ENCODE data around the gene MMP21. TPM values are rescaled to one million over a fixed set of nuclear protein-coding genes. Genes with fewer than 3 reads are reported as not detected.

The MMP21 gene
- not detected in 2 replicates for total RNA-seq (2014; rRNA removed; shearing (Covaris generic))
- not detected in 2 replicates for polyA plus RNA-seq (2015; cell fraction: cytosol; rRNA removed)
- polyA plus RNA-seq (2015; cell fraction: nucleus; rRNA removed), result 0.11 TPM in 1 of 2 replicates, not detected in the other

GRCh38 chr10:125775491-125776106 is at the start of gene MMP21:
MMP21 (minus strand) TSS chr10:125775821; CDS start chr10:125775821, 0 bp downstream.
- no peak for DNase-seq (ENCODE audit: low read depth, low spot score)
- in situ Hi-C loops (cut with HindIII; ENCODE audit: low pct_unique_long_range_greater_than_20kb, low sequenced_read_pairs), result no loop called here

- DNase-seq (ENCODE audit: low read depth, low spot score), result no peak
- in situ Hi-C loops (cut with HindIII; ENCODE audit: low pct_unique_long_range_greater_than_20kb, low sequenced_read_pairs), result no loop called here
Observed at GRCh38 chr10:125824736-125825135, 49.1 kb upstream of the MMP21 start.

- peak; percentile 1 for DNase-seq (ENCODE audit: low read depth, low spot score)
- in situ Hi-C loops (cut with HindIII; ENCODE audit: low pct_unique_long_range_greater_than_20kb, low sequenced_read_pairs), result no loop called here
Observed at GRCh38 chr10:125823663-125824251, 48.1 kb upstream of the MMP21 start.

- DNase-seq (ENCODE audit: low read depth, low spot score), result peak; percentile 84
- in situ Hi-C loops (cut with HindIII; ENCODE audit: low pct_unique_long_range_greater_than_20kb, low sequenced_read_pairs), result no loop called here
Observed at GRCh38 chr10:125822878-125823662, 47.4 kb upstream of the MMP21 start, which contains the start of the genes BCCIP and UROS. BCCIP (plus strand) TSS chr10:125823546; CDS start chr10:125823558, 12 bp downstream. UROS (minus strand) TSS chr10:125823258; CDS start chr10:125816499, 6,759 bp downstream.

- DNase-seq (ENCODE audit: low read depth, low spot score), result no peak
- in situ Hi-C loops (cut with HindIII; ENCODE audit: low pct_unique_long_range_greater_than_20kb, low sequenced_read_pairs), result no loop called here
Observed at GRCh38 chr10:125820701-125821100, 45.1 kb upstream of the MMP21 start.

- in situ Hi-C loops (cut with HindIII; ENCODE audit: low pct_unique_long_range_greater_than_20kb, low sequenced_read_pairs), result no loop called here
- no peak for DNase-seq (ENCODE audit: low read depth, low spot score)
Observed at GRCh38 chr10:125817337-125817946, 41.8 kb upstream of the MMP21 start.

- DNase-seq (ENCODE audit: low read depth, low spot score), result no peak
- in situ Hi-C loops (cut with HindIII; ENCODE audit: low pct_unique_long_range_greater_than_20kb, low sequenced_read_pairs), result no loop called here
Observed at GRCh38 chr10:125816548-125816947, 40.9 kb upstream of the MMP21 start.

GRCh38 chr10:125815764-125816163 is 40.1 kb upstream of the MMP21 start:
- in situ Hi-C loops (cut with HindIII; ENCODE audit: low pct_unique_long_range_greater_than_20kb, low sequenced_read_pairs), result no loop called here
- DNase-seq (ENCODE audit: low read depth, low spot score), result no peak

GRCh38 chr10:125812128-125812750 is 36.6 kb upstream of the MMP21 start:
- in situ Hi-C loops (cut with HindIII; ENCODE audit: low pct_unique_long_range_greater_than_20kb, low sequenced_read_pairs), result no loop called here
- no peak for DNase-seq (ENCODE audit: low read depth, low spot score)

- in situ Hi-C loops (cut with HindIII; ENCODE audit: low pct_unique_long_range_greater_than_20kb, low sequenced_read_pairs), result no loop called here
- DNase-seq (ENCODE audit: low read depth, low spot score), result no peak
Observed at GRCh38 chr10:125811251-125811650, 35.6 kb upstream of the MMP21 start.

- in situ Hi-C loops (cut with HindIII; ENCODE audit: low pct_unique_long_range_greater_than_20kb, low sequenced_read_pairs), result no loop called here
- no peak for DNase-seq (ENCODE audit: low read depth, low spot score)
Observed at GRCh38 chr10:125808047-125808446, 32.4 kb upstream of the MMP21 start.

GRCh38 chr10:125802739-125803138 is 27.1 kb upstream of the MMP21 start:
- in situ Hi-C loops (cut with HindIII; ENCODE audit: low pct_unique_long_range_greater_than_20kb, low sequenced_read_pairs), result no loop called here
- no peak for DNase-seq (ENCODE audit: low read depth, low spot score)

GRCh38 chr10:125802131-125802530 is 26.5 kb upstream of the MMP21 start:
- DNase-seq (ENCODE audit: low read depth, low spot score), result no peak
- in situ Hi-C loops (cut with HindIII; ENCODE audit: low pct_unique_long_range_greater_than_20kb, low sequenced_read_pairs), result no loop called here

- no peak for DNase-seq (ENCODE audit: low read depth, low spot score)
- in situ Hi-C loops (cut with HindIII; ENCODE audit: low pct_unique_long_range_greater_than_20kb, low sequenced_read_pairs), result no loop called here
Observed at GRCh38 chr10:125801574-125801973, 26.0 kb upstream of the MMP21 start.

GRCh38 chr10:125799451-125800182 is 24.0 kb upstream of the MMP21 start:
- DNase-seq (ENCODE audit: low read depth, low spot score), result no peak
- in situ Hi-C loops (cut with HindIII; ENCODE audit: low pct_unique_long_range_greater_than_20kb, low sequenced_read_pairs), result no loop called here

- in situ Hi-C loops (cut with HindIII; ENCODE audit: low pct_unique_long_range_greater_than_20kb, low sequenced_read_pairs), result no loop called here
- DNase-seq (ENCODE audit: low read depth, low spot score), result no peak
Observed at GRCh38 chr10:125797994-125798662, 22.5 kb upstream of the MMP21 start.

Data from SK-MEL-5 (cell line).